Liver (tissue), 9 donors: ENCODE results near the gene GATA5. TPM values are rescaled to one million over a fixed set of nuclear protein-coding genes. Genes with fewer than 3 reads are reported as not detected.

Experiments used
- DNase-seq: peaks from one replicate; pipeline ENCODE4 v3.0.0-alpha.2; 2017; ENCODE audit warnings: low spot score
- H3K27ac ChIP-seq, 2 donors: one replicate each; pipeline ENCODE4 v1.7.0; 2013; ENCODE audit warnings: inconsistent platforms in 2 of 2, low read length in 2 of 2, control low read depth in 1 of 2, low read depth in 1 of 2, mild to moderate bottlenecking in 1 of 2
- H3K27me3 ChIP-seq, 4 donors: one replicate each; pipeline versions ENCODE4 v1.6.1 to v1.7.0; 2013; ENCODE audit warnings: low read length in 3 of 4, inconsistent platforms in 1 of 4, mild to moderate bottlenecking in 1 of 4, moderate library complexity in 1 of 4; ENCODE audit not compliant: control insufficient read depth in 4 of 4, insufficient read depth in 4 of 4
- H3K36me3 ChIP-seq, 4 donors: one replicate each; pipeline versions ENCODE4 v1.6.1 to v1.7.0; 2013; ENCODE audit warnings: low read length in 3 of 4, mild to moderate bottlenecking in 3 of 4, low read depth in 1 of 4, moderate library complexity in 1 of 4; ENCODE audit not compliant: control insufficient read depth in 4 of 4, insufficient read depth in 3 of 4
- H3K4me1 ChIP-seq, 4 donors: one replicate each; pipeline versions ENCODE4 v1.6.1 to v1.7.0; 2013; ENCODE audit warnings: low read length in 3 of 4, mild to moderate bottlenecking in 3 of 4, moderate library complexity in 1 of 4; ENCODE audit not compliant: control insufficient read depth in 4 of 4, insufficient read depth in 4 of 4
- H3K4me3 ChIP-seq, 3 donors: one replicate each; pipeline versions ENCODE4 v1.6.1 to v1.7.0; 2013; ENCODE audit warnings: low read length in 3 of 3, control low read depth in 1 of 3, low read depth in 1 of 3, mild to moderate bottlenecking in 1 of 3
- H3K9ac ChIP-seq, 2 donors: one replicate each; pipeline ENCODE4 v1.7.0; 2013; ENCODE audit warnings: low read length in 2 of 2, mild to moderate bottlenecking in 2 of 2, moderate library complexity in 2 of 2, control low read depth in 1 of 2, low read depth in 1 of 2
- H3K9me3 ChIP-seq, 4 donors: one replicate each; pipeline versions ENCODE4 v1.6.1 to v1.7.0; 2013; ENCODE audit warnings: low read length in 3 of 4; ENCODE audit not compliant: control insufficient read depth in 4 of 4
- ATF3 ChIP-seq: IDR thresholded peaks from 2 replicates; pipeline ENCODE4 v1.6.1; 2016; ENCODE audit warnings: antibody characterized with exemption
- CTCF ChIP-seq: fragments of 150-350 bp; IDR thresholded peaks from 2 replicates; pipeline ENCODE4 v1.5.1; 2017; ENCODE audit warnings: improper control_type of control experiment, low read depth, low read length; ENCODE audit not compliant: missing input control
- EGR1 ChIP-seq, 2 donors: IDR thresholded peaks; 2 replicates each; pipeline ENCODE4 v1.6.1; 2016 to 2018; ENCODE audit warnings: antibody characterized with exemption in 2 of 2, low read depth in 2 of 2
- FOXA1 ChIP-seq: IDR thresholded peaks from 2 replicates; pipeline ENCODE4 v1.6.1; 2016; ENCODE audit warnings: antibody characterized with exemption
- FOXA2 ChIP-seq: IDR thresholded peaks from 2 replicates; pipeline ENCODE4 v1.6.1; 2016; ENCODE audit warnings: antibody characterized with exemption
- HNF4G ChIP-seq: IDR thresholded peaks from 2 replicates; pipeline ENCODE4 v1.6.1; 2016; ENCODE audit warnings: antibody characterized with exemption
- JUND ChIP-seq, 2 donors: IDR thresholded peaks; 2 replicates each; pipeline ENCODE4 v1.6.1; 2016; ENCODE audit warnings: antibody characterized with exemption in 2 of 2
- MAX ChIP-seq: IDR thresholded peaks from 2 replicates; pipeline ENCODE4 v1.6.1; 2016; ENCODE audit warnings: antibody characterized with exemption
- NR2F2 ChIP-seq: IDR thresholded peaks from 2 replicates; pipeline ENCODE4 v1.6.1; 2016; ENCODE audit warnings: antibody characterized with exemption
- RXRA ChIP-seq, 2 donors: IDR thresholded peaks; 2 replicates each; pipeline ENCODE4 v1.6.1; 2017 to 2018; ENCODE audit warnings: antibody characterized with exemption in 2 of 2, mild to moderate bottlenecking in 1 of 2
- SP1 ChIP-seq: IDR thresholded peaks from 2 replicates; pipeline ENCODE4 v1.6.1; 2018; ENCODE audit warnings: antibody characterized with exemption, mild to moderate bottlenecking
- TAF1 ChIP-seq: conservative IDR thresholded peaks from 2 replicates; pipeline ENCODE4 v1.6.1; 2016; ENCODE audit warnings: antibody characterized with exemption, mild to moderate bottlenecking
- YY1 ChIP-seq: IDR thresholded peaks from 2 replicates; pipeline ENCODE4 v1.6.1; 2016; ENCODE audit warnings: antibody characterized with exemption, mild to moderate bottlenecking
- WGBS: extraction: QIAGEN DNeasy Blood & Tissue Kit; methylation state at CpG from one replicate; pipeline ENCODE4 v1.1.7; 2013; 5-methylcytosine and 5-hydroxymethylcytosine counted together
- polyA plus RNA-seq, 2 donors: library from polyadenylated mRNA; stranded (reverse) in 1 of 2; unstranded in 1 of 2; fragments of 200-250 nt in 1 of 2; fragments of >200 nt in 1 of 2; fragmentation: Nextera tagmentation in 1 of 2; extraction: Ambion mirVana in 1 of 2; gene quantifications; one replicate each; pipeline versions ENCODE4 v1.2.1 to v1.2.3, GENCODE V29; 2013 to 2015
- total RNA-seq, 2 donors: library from RNA; depleted of rRNA; stranded (reverse); fragments of >200 nt; gene quantifications; one replicate each; pipeline ENCODE4 v1.2.3, GENCODE V29; 2014
- donor health status: healthy.
- donor health status: healthy.
- donor health status: healthy.
- donor health status: healthy.
- donor health status: healthy.

The GATA5 gene
- total and polyA plus RNA-seq, 4 donors = 0.25 to 6.1 (median 0.34) TPM

DNA sequence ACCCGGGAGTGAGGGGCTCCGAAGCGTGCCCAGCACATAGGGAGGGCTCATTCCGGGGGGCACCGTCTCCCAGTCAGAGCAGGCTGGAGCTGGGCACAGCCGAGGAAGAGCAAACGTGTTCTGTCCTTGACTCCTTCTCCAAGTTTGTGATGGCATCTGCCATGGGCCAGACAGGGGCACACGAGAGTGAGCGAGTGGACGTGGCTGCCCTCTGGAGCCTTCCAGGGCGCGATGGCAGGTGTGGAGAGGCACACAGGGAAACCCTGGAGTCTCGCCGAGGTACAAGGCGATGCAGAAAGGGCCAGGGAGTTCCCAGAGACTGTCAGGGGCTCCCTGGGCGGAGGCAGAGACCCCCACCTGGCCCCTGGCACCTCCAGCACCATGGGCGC is 9.9 kb upstream of the GATA5 start:
- Histone ChIP-seq H3K27me3 (peaks cover 0 to 15% (median 2%) of the 10 kb centered on the region in 4 donors), H3K9ac (no peak overlapping the region), H3K27ac (no peak overlapping the region), H3K4me1 (peaks cover 0 to 7% (median 1%) of the 10 kb centered on the region in 4 donors), H3K9me3 (no peaks in the 10 kb centered on the region), H3K4me3 (no peak overlapping the region), H3K36me3 (no peaks in the 10 kb centered on the region)
- WGBS = 42% methylated on average over 17 of the region's 17 CpGs
- TF ChIP-seq RXRA (IDR thresholded peaks at IDR 0.05) = no peak
- no peak for TF ChIP-seq ATF3
- no peak for TF ChIP-seq CTCF
- no peak for TF ChIP-seq MAX
- no peak for DNase-seq

DNA sequence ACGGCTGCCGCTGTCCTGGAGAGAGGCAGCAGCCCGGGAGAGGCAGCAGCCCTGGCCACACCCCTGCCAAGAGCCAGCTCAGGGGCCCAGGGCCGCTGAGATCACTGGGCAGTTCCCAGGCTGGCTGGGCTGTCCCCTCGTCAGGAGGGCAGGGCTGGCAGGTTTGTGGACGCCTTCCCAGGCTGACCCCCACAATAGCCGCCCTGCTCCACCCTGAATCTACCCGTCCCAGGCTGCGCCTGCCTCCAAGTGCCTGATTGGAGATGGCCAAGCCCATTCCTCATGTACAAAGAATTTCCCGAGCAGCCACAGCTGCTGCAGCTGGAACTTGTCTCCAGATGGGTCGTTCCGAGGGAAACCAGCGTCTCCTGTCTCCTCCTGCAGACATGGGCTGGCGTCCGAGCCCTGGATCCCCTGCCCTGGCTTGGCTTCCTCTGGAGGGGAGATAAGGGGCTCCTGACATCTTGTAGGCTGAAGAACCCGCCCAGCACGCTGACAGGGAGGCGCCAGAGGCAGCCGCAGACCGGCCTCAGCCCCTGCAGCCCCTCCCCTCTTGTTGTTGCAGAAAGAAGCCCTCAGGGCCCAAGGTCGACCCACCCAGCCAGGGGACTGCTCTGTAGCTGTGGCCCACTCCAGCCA is 9.4 kb upstream of the GATA5 start:
- TF ChIP-seq FOXA2 = no peak
- peak in 1 of 2 donors; percentile 13 for TF ChIP-seq RXRA (IDR thresholded peaks at IDR 0.05)
- no peak for TF ChIP-seq YY1
- peak; percentile 16 for TF ChIP-seq SP1
- Histone ChIP-seq H3K4me3 (no peak overlapping the region), H3K9me3 (no peaks in the 10 kb centered on the region), H3K4me1 (peaks cover 0 to 7% (median 1%) of the 10 kb centered on the region in 4 donors), H3K9ac (no peak overlapping the region), H3K27me3 (peaks cover 0 to 17% (median 2%) of the 10 kb centered on the region in 4 donors), H3K36me3 (no peaks in the 10 kb centered on the region), H3K27ac (no peak overlapping the region)
- DNase-seq = peak; percentile 70
- 10% methylated on average over 21 of the region's 21 CpGs for WGBS

- no peak for DNase-seq
- Histone ChIP-seq H3K4me1 (peaks cover 0 to 7% (median 1%) of the 10 kb centered on the region in 4 donors), H3K9me3 (no peaks in the 10 kb centered on the region), H3K36me3 (no peaks in the 10 kb centered on the region), H3K27me3 (peaks cover 0 to 17% (median 2%) of the 10 kb centered on the region in 4 donors), H3K9ac (no peak overlapping the region), H3K4me3 (no peak overlapping the region), H3K27ac (no peak overlapping the region)
- TF ChIP-seq NR2F2 (no peak), FOXA1 (no peak), RXRA (IDR thresholded peaks at IDR 0.05) (no peak)
- 73% methylated on average over 9 of the region's 9 CpGs for WGBS
Measured at GRCh38 chr20:62484478-62484877, 8.7 kb upstream of the GATA5 start.

GRCh38 chr20:62483613-62484458 is 8.0 kb upstream of the GATA5 start:
- TF ChIP-seq NR2F2 = no peak
- no peak for TF ChIP-seq FOXA1
- no peak for TF ChIP-seq EGR1 (IDR thresholded peaks at IDR 0.05; ENCODE audit: low read depth in 2 of 2)
- no peak for TF ChIP-seq CTCF
- TF ChIP-seq HNF4G = no peak
- no peak for TF ChIP-seq JUND (IDR thresholded peaks at IDR 0.05)
- no peak for TF ChIP-seq SP1
- no peak for TF ChIP-seq TAF1
- TF ChIP-seq ATF3 = no peak
- TF ChIP-seq RXRA (IDR thresholded peaks at IDR 0.05) = no peak
- TF ChIP-seq YY1 = no peak
- Histone ChIP-seq H3K27me3 (peaks cover 0 to 17% (median 2%) of the 10 kb centered on the region in 4 donors), H3K27ac (no peak overlapping the region), H3K9ac (no peak overlapping the region), H3K36me3 (no peaks in the 10 kb centered on the region), H3K9me3 (no peaks in the 10 kb centered on the region), H3K4me1 (peaks cover 0 to 7% (median 1%) of the 10 kb centered on the region in 4 donors), H3K4me3 (no peak overlapping the region)
- DNase-seq = no peak
- WGBS = 81% methylated on average over 25 of the region's 25 CpGs
